GM18909 (cell line): ENCODE data around the gene DNASE2.

ENCODE experiments used
- ATAC-seq: cut with Tn5 transposase; IDR thresholded peaks from one replicate; pipeline ENCODE4 v1.9.1; 2021; ENCODE audit warnings: mild to moderate bottlenecking; ENCODE audit not compliant: unreplicated experiment, poor library complexity

The DNASE2 gene

GRCh38 chr19:12836529-12836863, 44.8 kb downstream of the DNASE2 start:
- no peak for ATAC-seq

GRCh38 chr19:12834976-12835757, 46.1 kb downstream of the DNASE2 start:
- ATAC-seq, result no peak

- no peak for ATAC-seq
These were observed 46.7 kb downstream of the DNASE2 start, which contains the start of gene RTBDN for GRCh38 chr19:12834566-12834943. Gene RTBDN (minus strand): TSS chr19:12834579. CDS start chr19:12829979, 4,600 bp downstream.

GRCh38 chr19:12833738-12834565, 47.3 kb downstream of the DNASE2 start:
- no peak for ATAC-seq

- no peak for ATAC-seq
These were observed 47.9 kb downstream of the DNASE2 start for GRCh38 chr19:12833418-12833737.

GRCh38 chr19:12828494-12828893, 52.8 kb downstream of the DNASE2 start:
- no peak for ATAC-seq

- ATAC-seq, result no peak
These were observed 55.8 kb downstream of the DNASE2 start for GRCh38 chr19:12825254-12826131.
